NCI-H2107 (cell line): ENCODE measurements around the gene NFIA.
"Not testable (repeated sequence)": the region's sequence is repeated elsewhere in the genome, so short reads cannot be mapped to it uniquely, and the experiment has no call there.

Experiments
- DNase-seq: peaks from one replicate; lab custom pipeline; 2025; lab: John Stamatoyannopoulos, UW

Gene NFIA

DNA sequence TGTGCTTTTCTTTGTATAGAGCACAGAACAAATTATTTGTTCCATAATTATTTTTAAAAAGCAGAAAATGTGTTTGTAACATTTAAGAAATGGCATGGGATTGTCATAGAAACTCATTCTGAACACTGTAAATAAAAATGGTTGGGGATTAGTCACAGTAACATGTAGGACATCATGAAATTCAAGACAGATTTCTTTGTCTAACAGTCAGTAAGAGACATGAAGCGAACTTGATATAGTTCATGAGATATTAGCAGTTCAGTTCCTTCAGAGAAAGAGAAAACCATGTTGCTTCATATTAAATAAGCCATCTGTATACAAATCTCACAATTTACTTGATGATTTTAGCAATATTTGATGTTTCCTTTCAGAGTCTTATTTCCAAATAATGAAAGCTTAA is 19.7 kb downstream of the NFIA start:
- DNase-seq: no peak

DNA sequence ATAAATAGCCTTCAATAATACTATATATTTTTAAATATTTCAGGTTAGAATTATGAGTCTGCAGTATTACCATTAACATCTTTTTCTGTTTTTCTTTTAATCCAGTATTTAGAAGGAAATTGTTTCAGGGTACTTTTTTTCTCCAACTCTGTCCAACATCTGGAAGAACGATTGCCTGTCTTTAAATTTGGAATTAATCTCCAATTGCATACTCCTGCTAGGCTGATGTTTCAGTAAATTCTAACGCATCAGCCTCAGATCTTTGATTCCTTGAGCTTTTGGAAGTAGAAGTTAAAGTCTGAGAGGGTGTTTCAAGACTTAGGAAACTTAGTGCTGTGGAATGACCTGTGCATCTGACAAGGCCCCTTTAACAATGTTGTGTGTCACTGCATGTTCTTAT is 20.3 kb downstream of the NFIA start:
- no peak for DNase-seq

DNA sequence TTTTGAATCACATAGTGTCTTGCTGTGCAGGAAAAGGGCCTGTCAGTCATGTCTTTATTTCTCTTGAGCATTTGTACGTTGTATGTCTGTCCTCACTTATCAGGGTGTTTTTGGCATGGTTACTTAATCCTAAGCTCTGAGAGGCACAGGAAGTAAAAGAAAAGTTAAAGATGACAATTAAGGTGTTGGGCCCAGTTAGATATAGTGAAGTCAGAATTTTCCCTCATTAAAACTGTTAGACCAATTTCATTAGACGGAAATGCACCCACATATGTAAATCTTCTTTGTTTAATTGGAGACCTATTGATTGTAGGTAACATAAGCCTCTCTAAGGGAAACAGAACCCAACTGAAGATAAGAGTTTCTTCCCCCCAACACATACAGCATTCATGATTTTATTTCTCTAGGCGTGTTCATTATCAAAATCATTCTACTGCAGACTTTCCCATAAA is 21.9 kb downstream of the NFIA start:
- DNase-seq: no peak

DNA sequence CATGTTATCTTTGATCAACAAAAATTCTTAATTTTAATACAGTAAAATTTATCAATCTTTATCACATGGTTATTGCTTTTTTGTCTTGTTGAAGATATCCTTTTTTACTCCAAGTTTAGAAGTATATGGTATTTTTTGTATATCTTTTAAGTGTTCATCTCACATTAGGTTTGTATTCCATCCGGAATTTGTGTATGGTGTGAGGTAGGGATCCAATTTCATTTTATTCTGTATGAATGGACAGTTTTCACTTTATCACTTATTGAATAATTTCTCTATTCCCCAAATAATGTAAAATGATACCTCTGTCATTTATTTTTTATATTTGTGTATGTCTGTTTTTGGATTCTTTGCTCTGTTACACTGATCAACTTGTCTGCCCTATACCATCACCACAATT is 25.3 kb downstream of the NFIA start:
- DNase-seq: no peak

DNA sequence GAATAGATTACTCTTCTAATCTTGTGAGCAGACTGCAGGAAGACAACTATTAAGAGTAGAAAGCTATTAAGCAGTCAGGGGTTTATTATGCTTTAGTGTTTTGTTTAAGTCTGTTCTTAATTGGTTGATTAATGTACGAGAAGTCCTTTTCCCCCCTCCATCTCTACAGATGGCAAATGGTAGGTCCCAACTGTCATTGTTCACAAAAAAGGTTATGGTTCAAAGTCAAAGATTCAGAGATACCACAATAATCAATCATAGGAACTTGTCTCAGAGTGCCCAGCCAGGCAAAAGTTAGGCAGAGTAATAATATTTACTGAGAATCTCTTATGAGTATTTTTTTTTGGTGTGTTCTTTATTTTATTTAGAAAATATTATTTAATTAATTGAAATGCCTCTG is 26.8 kb downstream of the NFIA start:
- DNase-seq: no peak

DNA sequence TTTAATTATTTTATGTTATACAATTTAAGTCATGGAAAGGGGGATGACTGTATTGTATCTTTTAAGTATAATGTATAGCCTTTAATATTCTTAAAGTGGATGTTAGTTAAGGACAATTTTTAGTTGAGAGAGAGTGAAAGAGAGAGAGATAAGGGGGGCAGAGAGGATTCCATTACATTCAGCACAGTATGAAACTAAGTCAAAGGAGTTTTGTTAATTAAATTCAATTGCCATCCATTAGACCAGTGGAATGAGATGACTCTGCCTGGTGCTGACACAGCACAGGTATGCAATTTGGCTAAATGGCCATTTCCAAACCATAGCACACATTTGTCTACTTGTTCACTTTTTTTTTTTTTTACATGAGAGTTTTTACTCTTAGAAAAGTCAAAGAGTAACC is 27.5 kb downstream of the NFIA start:
- no peak for DNase-seq

- no peak for DNase-seq
Observed at GRCh38 chr1:61110554-61110953, 28.2 kb downstream of the NFIA start.

DNA sequence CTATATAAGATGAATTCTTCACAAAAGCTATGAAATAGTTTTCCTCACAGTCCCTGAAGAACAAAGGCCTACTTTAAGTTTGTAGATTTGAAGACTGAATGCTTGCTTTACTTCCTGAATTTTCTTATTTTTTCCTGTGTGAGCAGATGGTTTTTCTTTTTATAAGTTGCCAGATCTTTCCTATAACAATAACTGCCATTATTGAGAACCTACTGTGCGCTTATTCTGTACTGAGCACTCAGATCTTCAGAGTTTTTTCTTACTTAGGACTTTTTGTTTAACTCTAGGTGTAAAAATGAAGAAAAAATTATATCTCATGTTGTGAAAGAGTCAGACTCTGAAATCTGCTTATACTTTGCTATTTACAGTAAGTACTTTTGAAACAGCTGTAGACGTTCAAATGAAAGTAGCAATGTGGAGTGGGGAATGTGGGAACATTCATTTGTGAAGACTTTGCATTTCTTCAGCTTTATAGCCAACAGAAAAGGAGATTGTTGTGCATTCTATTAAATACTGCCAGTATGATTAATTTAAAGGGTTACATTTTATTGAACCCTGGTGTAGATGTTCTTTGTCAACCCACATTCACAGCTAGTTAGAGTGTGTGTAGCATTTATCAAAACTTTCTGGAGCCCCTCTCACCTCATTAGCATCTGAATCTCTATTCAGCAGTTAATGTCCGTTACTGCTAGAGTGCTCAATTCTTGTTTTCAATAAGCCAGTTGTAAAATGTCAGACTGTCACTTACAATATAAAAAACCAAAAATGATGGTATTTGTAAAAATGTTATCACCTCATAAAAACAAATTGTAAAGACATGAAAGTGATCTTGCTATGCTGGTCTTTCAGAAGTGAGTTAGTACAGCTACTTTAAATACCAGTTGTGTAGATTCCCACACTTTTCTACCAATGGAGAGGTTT is 29.0 kb downstream of the NFIA start:
- no peak for DNase-seq

GRCh38 chr1:61114178-61114870 is 32.0 kb downstream of the NFIA start:
- DNase-seq: no peak

DNA sequence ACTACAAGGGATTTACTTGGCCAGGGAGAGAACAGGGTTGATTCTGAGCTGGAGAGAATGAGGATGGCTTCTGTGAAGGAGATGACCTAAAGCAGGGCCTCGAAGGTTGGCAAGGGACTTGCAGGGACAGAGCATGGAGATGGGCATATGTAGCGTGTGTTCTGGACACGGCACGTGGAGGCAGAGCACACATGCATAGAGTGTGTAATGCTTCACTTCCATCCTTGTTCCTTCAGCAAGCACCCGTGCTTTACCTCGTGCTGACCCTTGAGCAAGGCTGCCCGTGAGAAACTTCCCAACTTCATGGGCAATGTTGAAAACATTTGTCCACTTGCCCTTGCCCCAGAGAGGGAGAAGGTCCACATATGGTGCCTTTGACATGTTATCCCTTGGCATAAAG is 33.1 kb downstream of the NFIA start:
- DNase-seq: no peak

- no peak for DNase-seq
Observed at GRCh38 chr1:61116421-61116820, 34.1 kb downstream of the NFIA start.

DNA sequence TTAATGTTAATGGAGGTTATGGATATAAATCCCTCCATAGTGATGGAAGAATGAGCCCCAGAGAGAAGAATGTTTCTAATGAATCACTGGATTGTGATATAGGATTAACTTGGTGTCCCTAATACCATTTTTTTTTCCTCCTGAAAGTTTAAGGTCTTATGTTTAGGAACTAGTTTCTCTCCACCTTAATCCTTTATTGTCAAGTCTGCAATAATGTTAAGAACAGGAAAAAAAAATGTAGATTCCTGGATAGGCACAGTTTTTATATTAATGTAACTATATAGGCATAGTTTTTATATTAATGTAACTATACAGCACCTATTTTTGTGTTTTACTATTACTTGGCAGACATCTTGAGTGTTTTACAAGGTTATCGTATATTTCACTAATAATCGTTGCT is 34.9 kb downstream of the NFIA start:
- DNase-seq: no peak

DNA sequence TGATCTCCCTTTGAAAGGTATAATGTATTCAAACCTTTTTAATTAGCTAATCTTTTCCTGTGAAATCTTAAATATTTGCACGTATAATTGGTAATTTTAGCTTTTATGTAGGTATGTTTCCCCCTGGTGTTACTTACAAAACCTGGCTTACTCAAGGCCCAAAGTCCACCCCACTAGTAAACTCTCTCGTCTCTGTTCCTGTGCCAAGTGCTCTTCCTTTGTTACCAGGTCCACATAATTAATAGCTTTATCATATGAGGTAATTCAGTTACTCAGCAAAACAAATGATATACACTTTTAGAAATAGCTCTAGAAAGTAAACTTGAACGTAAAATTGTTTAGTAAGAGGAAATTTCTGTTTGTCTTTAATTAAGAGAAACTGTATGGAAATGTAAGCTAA is 36.7 kb downstream of the NFIA start:
- no peak for DNase-seq

DNA sequence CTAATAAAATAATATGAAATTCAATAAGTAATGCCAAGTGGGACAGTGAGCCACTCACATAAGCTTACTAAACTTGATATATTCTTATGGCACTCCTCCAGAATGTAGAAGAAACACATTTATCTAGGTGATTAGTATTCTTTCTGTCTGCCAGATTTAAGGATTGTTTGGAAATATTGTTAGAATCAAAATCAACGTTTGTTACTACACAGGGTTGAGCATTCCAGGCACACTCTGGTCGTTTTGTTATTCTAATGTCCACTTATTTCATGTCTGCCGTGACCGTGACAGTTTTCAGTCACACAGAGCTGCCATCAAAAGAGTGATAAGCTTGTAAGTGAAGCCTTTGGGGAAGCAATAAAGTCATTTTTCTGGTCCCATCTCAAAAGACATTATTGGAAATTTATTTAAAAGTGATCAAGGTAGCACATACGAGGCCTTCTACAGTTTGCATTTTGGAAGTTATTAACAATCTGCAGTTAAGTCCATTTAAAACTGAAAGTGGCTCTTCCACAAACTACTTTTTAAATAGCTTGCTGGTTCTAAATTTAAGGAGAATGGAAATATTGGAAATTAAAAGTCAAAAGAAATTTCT is 38.0 kb downstream of the NFIA start:
- DNase-seq: no peak

DNA sequence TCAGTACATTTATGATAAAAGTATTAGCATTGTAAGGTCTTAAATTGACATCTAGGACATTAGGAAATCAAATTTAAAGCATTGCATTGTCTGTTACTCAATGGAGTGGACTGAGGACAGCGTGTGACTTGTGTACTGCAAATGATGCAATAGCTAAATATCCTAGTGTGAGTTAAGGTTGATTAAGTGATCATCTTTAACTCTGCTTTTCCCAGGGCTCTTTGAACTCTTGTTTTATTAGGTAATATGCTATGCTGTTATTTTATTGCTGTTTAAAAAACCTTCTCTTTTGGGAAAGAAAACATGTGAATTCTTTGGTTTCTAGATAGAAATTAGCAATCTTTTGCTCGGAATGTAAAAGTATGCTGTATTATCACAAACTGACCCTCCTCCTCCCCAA is 38.6 kb downstream of the NFIA start:
- DNase-seq: no peak

DNA sequence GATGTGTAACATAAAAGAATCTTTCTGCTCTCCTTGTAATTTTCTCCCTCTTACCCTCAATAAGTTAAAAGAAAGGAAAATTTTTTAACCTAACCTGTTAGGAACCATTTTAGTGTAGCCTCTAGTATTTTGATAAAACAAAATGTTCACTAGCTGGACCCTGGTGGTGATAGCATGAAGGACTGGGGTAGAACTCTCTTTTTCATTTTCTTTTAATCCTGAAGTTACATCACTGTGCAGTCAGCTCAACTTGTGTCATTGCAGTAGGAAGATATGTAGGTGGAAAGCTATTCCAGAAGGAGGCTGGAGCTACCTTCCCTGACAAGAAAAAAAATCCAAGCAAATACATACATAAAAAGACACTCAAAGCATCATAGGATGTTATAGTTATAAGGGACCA is 39.3 kb downstream of the NFIA start:
- no peak for DNase-seq

- DNase-seq: no peak
Observed at GRCh38 chr1:61122389-61122788, 40.0 kb downstream of the NFIA start.

- no peak for DNase-seq
Observed at GRCh38 chr1:61123326-61123725, 41.0 kb downstream of the NFIA start.

GRCh38 chr1:61124078-61124477 is 41.7 kb downstream of the NFIA start:
- no peak for DNase-seq

GRCh38 chr1:61124696-61125095 is 42.3 kb downstream of the NFIA start:
- DNase-seq: no peak

- no peak for DNase-seq
Observed at GRCh38 chr1:61125263-61125662, 42.9 kb downstream of the NFIA start.

DNA sequence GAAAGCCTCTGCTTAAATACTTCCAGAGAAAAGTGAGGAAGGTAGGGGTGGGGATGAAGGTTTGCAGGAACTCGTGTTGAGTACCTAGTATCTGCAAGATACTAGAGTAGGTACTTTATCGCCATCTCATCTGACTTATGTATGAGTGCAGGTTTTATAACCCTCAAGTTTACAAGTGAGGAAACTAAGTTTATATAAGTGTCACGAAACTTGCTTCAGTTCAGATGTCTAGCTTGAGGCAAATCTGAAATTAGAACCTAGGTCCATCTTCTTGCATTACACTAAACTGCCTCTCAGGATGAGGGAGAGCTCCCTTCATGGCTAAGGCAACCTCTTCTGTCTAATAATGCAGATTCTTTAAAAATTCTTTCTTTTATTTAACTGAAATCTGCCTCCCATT is 43.5 kb downstream of the NFIA start:
- DNase-seq: no peak

DNA sequence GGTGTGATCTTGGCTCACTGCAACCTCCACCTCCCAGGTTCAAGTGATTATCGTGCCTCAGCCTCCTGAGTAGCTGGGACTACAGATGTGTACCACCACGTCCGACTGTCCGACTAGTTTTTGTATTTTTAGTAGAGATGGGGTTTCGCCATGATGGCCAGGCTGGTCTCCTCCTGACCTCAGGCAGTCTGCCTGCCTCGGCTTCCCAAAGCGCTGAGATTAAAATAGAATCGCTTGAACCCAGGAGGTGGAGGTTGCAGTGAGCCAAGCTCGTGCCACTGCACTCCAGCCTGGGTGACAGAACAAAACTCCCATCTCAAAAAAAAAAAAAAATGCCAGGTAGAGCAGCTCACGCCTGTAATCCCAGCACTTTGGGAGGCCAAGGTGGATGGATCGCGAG is 44.5 kb downstream of the NFIA start:
- DNase-seq: not testable (repeated sequence)
